Mesodermal cell (in vitro differentiated cells): Measurements from ENCODE around the gene LRRC75A. TPM values are rescaled to one million over a fixed set of nuclear protein-coding genes. Genes with fewer than 3 reads are reported as not detected.
"Not testable (repeated sequence)": the region's sequence is repeated elsewhere in the genome, so short reads cannot be mapped to it uniquely, and the experiment has no call there.

Source experiments
- H3K27ac ChIP-seq: 2 replicates; pipeline ENCODE4 v1.7.0; 2013; ENCODE audit warnings: mild to moderate bottlenecking, low read depth, low read length, moderate library complexity; ENCODE audit not compliant: severe bottlenecking
- H3K36me3 ChIP-seq: 2 replicates; pipeline ENCODE4 v1.7.1; 2013; ENCODE audit warnings: mild to moderate bottlenecking, low read length, moderate library complexity; ENCODE audit not compliant: control insufficient read depth, insufficient read depth
- H3K4me1 ChIP-seq: one replicate; pipeline ENCODE4 v1.7.1; 2013; ENCODE audit warnings: mild to moderate bottlenecking, low read length; ENCODE audit not compliant: insufficient read depth, control insufficient read depth, poor library complexity, severe bottlenecking
- H3K4me3 ChIP-seq: 2 replicates; pipeline ENCODE4 v1.7.0; 2013; ENCODE audit warnings: low read length, control low read depth, mild to moderate bottlenecking; ENCODE audit not compliant: insufficient read depth, poor library complexity, severe bottlenecking; ENCODE audit errors: extremely low read depth
- H3K9me3 ChIP-seq: 2 replicates; pipeline ENCODE4 v1.7.1; 2013; ENCODE audit warnings: mild to moderate bottlenecking, low read length, moderate library complexity; ENCODE audit not compliant: control insufficient read depth
- WGBS, 2 experiments: methylation state at CpG; one replicate each; pipeline ENCODE4 v1.1.5; 2013; ENCODE audit warnings: missing lambda C conversion rate in 2 of 2; ENCODE audit not compliant: insufficient coverage in 2 of 2; 5-methylcytosine and 5-hydroxymethylcytosine counted together
- polyA plus RNA-seq, 2 experiments: library from polyadenylated mRNA; stranded (reverse); fragments of 50-300 nt; gene quantifications; one replicate each; pipeline ENCODE4 v1.2.3, GENCODE V29; 2013

The LRRC75A gene, protein sequence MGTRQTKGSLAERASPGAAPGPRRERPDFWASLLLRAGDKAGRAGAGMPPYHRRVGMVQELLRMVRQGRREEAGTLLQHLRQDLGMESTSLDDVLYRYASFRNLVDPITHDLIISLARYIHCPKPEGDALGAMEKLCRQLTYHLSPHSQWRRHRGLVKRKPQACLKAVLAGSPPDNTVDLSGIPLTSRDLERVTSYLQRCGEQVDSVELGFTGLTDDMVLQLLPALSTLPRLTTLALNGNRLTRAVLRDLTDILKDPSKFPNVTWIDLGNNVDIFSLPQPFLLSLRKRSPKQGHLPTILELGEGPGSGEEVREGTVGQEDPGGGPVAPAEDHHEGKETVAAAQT
- 1.3 TPM for polyA plus RNA-seq (2013, experiment 1 of 2)
- polyA plus RNA-seq (2013, experiment 2 of 2) = 1.3 TPM

DNA sequence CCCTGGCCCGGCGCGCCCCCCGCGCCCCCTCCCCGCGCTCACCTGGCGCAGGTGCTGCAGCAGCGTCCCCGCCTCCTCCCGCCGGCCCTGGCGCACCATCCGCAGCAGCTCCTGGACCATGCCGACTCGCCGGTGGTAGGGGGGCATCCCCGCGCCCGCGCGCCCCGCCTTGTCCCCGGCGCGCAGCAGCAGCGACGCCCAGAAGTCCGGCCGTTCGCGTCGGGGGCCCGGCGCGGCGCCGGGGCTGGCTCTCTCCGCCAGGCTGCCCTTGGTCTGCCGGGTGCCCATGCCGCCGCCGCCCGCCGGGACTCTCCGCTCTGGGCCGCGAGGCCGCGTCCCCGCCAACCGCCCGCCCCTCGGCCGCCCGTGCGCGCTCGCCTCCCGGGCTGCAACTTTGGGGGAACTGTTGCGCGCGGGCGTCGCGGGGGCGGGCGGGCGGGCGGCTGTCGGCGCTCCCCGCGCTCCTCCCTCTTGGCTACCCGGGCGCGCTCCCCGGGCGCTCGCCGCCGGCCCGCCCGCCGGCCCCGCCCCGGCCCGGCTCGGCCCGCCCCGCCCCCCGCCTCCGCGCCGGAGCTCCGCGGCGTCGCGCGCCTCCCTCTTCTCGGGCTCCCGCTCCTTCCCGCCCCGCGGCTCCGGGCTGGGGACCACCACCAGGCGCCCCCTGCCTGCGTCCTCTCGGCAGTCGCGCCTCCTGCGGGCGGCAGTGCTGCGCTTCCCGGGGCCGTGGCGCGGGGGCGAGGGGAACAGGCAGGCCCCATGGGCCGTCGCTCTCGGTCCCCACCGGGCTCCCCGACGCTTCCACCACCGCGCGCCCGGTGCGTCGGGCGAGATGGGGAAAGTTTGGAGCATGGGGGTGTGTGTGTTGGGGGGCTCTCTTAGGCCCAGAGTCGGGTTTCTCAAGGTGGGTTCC lies at the start of gene LRRC75A:
Gene LRRC75A (minus strand): TSS at position 491 of the 910 bp plus-strand sequence. CDS start 203 bp downstream, at position 288.
- WGBS, 2 experiments = 2 to 3% methylated on average over 44 to 62 of the region's 134 CpGs
- no peak within 1 kb of the TSS for H3K27ac ChIP-seq
- H3K4me1 ChIP-seq = peaks cover 15% of the 10 kb centered on the region
- H3K4me3 ChIP-seq = peak within 1 kb of the TSS; percentile 38
- no peaks in the 10 kb centered on the region for H3K9me3 ChIP-seq
- no peaks in the 10 kb centered on the region for H3K36me3 ChIP-seq

DNA sequence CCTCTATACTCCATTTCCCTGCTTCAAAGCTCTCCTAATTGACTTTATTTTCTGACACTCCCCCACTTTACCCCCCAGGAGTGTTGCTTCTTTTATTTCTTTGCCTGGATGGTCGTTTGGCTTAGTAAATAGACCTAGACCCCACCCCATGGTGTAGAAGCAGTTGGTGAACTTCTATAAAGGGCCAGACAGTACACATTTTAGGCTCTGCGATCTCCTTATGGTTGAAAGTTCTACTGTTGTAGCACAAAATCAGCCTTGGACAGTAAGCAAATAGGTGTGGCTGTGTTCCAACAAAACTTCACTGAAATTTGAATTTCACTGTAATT lies 45.1 kb upstream of the LRRC75A start:
- 75 to 90% methylated on average over 1 to 2 of the region's 2 CpGs for whole genome bisulfite sequencing, 2 experiments
- Histone ChIP-seq H3K9me3 (no peaks in the 10 kb centered on the region), H3K4me1 (no peaks in the 10 kb centered on the region), H3K4me3 (no peak overlapping the region), H3K36me3 (no peaks in the 10 kb centered on the region), H3K27ac (no peak overlapping the region)

DNA sequence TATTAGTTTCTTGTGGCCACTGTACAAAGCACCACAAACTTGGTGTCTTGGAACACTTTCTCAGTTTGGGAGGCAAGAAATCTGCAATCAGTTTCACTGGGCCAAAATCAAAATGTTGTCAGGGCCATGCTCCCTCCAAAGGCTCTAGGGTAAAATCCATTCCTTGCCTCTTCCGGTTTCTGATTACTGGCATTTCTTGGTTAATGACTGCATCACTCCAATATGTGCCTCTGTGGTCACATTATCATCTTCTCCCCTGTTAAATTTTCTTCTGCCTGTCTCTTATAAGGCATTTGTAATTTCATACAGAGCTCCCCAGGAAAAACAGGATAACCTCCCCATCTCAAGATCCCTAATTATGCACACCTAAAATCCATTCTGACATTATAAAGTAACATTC lies 42.2 kb upstream of the LRRC75A start:
- 95 to 100% methylated on average over 1 of the region's 1 CpG for WGBS, 2 experiments
- H3K27ac ChIP-seq = no peak overlapping the region
- no peaks in the 10 kb centered on the region for H3K36me3 ChIP-seq
- no peaks in the 10 kb centered on the region for H3K9me3 ChIP-seq
- no peak overlapping the region for H3K4me3 ChIP-seq
- no peaks in the 10 kb centered on the region for H3K4me1 ChIP-seq

DNA sequence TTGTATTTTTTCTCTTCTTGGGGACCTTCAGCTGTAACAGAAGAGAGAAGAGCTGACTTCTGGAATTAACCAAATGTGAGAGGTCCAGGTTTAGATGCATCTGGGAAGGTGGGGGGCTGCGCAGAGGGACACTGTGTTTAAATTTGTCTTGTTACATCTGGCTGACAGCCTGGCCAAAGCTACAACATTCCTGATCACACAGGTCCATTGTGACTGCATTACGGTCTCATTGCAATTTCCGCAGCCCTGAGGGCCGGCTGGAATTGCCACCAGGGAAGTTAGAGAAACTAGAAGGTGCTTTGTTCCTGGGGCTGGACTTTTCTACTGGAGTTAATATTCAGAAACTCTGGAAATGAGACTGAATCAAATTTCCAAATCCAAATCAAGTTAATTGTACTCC lies 37.9 kb upstream of the LRRC75A start:
- 71 to 83% methylated on average over 1 of the region's 4 CpGs for WGBS, 2 experiments

DNA sequence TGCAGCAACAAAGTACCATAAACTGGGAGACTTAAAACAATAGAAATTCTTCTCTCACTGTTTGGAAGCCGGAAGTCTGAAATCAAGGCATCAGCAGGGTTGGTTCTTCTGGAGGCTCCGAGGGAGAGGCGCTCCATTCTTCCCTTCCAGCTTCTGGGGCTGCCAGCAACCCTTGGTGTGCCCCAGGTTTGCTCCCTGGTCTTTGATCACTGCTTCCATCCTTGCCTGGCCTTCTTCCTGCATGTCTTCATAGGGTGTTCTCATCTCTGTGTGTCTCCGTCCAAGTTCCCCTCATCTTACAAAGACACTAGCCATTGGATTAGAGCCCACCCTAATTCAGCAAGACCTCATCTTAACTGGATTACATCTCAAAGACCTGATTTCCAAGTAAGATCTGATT lies 35.3 kb upstream of the LRRC75A start:
- Histone ChIP-seq H3K9me3 (no peaks in the 10 kb centered on the region), H3K4me1 (no peaks in the 10 kb centered on the region), H3K4me3 (no peak overlapping the region), H3K27ac (no peak overlapping the region), H3K36me3 (no peaks in the 10 kb centered on the region)
- WGBS, 2 experiments = 89% methylated on average over 4 of the region's 4 CpGs

More for the DNA sequence above, 37.9 kb upstream of the LRRC75A start:
- no peaks in the 10 kb centered on the region for H3K9me3 ChIP-seq
- H3K4me1 ChIP-seq = no peaks in the 10 kb centered on the region
- H3K27ac ChIP-seq = no peak overlapping the region
- no peaks in the 10 kb centered on the region for H3K36me3 ChIP-seq
- no peak overlapping the region for H3K4me3 ChIP-seq

DNA sequence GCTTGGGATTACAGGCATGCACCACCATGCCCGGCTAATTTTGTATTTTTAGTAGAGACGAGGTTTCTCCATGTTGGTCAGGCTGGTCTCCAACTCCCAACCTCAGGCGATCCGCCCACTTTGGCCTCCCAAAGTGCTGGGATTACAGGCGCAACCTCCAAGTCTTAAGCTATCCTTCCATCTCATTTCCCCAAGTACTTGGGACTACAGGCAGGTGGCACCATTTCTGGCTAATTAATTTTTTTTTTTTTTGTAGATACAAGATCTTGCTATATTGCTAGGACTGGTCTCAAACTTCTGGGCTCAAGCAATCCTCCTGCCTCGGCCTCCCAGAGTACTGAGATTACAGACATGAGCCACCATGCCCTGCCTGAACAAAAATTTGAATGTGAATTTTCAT lies 33.6 kb upstream of the LRRC75A start:
- H3K27ac ChIP-seq, H3K4me1 ChIP-seq, H3K36me3 ChIP-seq, H3K9me3 ChIP-seq, H3K4me3 ChIP-seq: not testable (repeated sequence)
- 93 to 100% methylated on average over 4 to 5 of the region's 6 CpGs for WGBS, 2 experiments

DNA sequence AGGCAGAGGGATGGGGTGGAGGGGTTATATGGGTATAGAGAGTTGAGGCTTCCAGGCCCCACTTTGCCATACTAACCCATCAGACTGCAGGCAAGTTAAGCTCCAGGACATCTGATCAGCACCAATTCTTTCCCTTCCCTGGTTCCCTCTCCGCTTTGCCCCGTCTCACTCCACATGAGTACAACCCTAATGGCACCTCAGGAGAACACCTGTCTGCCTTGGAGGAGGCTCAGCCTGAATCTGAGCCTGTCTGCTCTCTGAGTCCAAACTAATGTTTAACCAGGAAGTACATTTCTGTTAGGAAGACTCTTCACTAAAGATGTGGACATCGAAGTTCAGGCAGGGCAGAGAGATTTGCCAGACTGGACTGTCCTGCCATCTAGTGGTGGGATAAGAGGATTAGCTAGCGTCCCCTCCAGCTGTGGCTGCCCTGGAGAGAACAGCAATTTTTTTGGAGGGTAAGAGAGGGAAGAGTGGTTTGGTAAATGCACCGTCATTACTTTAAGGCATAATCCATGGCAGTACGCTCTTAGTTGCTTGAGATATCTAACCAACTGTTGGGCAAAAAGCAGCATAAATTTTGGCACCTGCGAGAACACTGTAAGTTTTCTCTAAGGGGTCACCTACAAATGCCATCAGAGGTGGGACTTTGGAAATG lies 29.2 kb upstream of the LRRC75A start:
- H3K27ac ChIP-seq = no peak overlapping the region
- H3K36me3 ChIP-seq = no peaks in the 10 kb centered on the region
- H3K9me3 ChIP-seq = no peaks in the 10 kb centered on the region
- peaks cover 3% of the 10 kb centered on the region for H3K4me1 ChIP-seq
- H3K4me3 ChIP-seq = no peak overlapping the region
- WGBS, 2 experiments = 46 to 47% methylated on average over 6 to 7 of the region's 7 CpGs

DNA sequence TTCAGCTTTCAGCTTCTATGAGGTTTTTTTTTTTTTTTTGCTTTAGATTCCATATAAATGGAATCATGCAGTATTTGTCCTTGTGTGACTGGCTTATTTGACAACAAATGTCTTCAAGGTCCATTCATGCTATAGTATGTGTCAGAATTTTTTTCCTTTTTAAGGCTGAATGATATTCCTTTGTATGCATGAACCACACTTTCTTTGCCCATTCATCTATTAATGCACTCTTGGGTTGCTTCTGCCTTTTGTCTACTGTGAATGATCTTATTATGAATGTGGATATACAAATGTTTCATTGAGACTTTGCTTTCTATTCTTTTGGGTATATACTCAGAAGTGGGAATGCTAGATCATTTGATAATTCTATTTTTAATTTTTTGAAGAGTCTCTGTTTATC lies 27.0 kb upstream of the LRRC75A start:
- H3K27ac ChIP-seq = no peak overlapping the region
- H3K4me1 ChIP-seq = peaks cover 9% of the 10 kb centered on the region
- H3K4me3 ChIP-seq = no peak overlapping the region
- no peaks in the 10 kb centered on the region for H3K36me3 ChIP-seq
- no peaks in the 10 kb centered on the region for H3K9me3 ChIP-seq

DNA sequence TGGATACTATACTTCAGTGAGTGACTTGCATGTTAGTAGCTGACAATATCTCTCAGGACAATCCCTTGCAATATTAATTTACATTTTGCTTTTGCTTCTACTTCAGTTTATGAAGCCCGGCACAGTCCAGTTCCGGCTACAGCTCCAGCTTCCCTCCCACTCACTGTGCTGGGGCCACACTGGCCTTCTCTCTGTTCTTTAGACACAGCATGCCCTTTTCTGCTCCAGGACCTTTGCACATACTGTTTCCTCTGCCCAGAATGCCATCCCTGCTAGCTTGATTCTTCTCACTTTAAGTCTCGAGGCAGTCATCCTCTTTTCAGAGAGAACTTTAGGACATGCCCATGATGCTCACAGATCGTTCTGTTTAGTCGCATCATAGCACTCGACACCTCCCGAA lies 25.5 kb upstream of the LRRC75A start:
- Histone ChIP-seq H3K4me1 (peaks cover 9% of the 10 kb centered on the region), H3K9me3 (no peaks in the 10 kb centered on the region), H3K27ac (no peak overlapping the region), H3K4me3 (no peak overlapping the region), H3K36me3 (no peaks in the 10 kb centered on the region)
- WGBS, 2 experiments = 98 to 99% methylated on average over 3 to 7 of the region's 7 CpGs

DNA sequence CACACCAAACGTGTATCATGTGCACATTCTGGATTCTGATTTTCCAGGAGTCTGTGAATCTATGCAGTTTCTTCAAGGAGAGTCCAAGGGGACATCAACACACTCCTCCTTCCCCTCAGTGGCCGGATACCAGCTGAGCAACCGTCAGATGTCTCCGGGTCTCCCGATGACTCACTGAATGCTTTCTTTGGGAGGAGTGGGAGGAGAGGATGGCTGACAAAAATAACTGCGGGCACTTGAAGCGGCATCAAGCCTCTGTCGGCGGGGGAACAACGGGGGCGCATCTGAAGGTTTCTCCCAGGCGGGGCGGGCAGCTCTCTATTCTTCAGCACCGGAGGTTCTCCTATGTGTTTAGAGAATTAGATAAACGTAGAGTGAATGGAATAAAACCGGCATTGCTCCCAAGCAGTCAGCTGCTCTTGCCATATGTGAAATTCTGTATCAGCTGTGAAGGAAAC lies 24.6 kb upstream of the LRRC75A start:
- Histone ChIP-seq H3K36me3 (no peaks in the 10 kb centered on the region), H3K4me3 (no peak overlapping the region), H3K9me3 (no peaks in the 10 kb centered on the region), H3K4me1 (peaks cover 16% of the 10 kb centered on the region), H3K27ac (peak overlapping the region; percentile 23)
- WGBS, 2 experiments = 6 to 15% methylated on average over 9 to 11 of the region's 16 CpGs
